PFSK-1 (cell line): Measurements from ENCODE around the gene LIX1.

ENCODE experiments used
- SIN3A ChIP-seq: IDR thresholded peaks from 2 replicates; pipeline ENCODE4 v1.6.1; 2012; ENCODE audit warnings: mild to moderate bottlenecking, low read length, moderate library complexity, borderline replicate concordance; ENCODE audit not compliant: insufficient read depth
- TF ChIP-seq, protein P1 (sequence below), 2 experiments: IDR thresholded peaks; 2 replicates each; pipeline versions ENCODE4 v1.6.1 to v1.8.0; 2011 to 2012; ENCODE audit warnings: low read depth in 2 of 2, low read length in 2 of 2, control low read depth in 1 of 2, inconsistent platforms in 1 of 2, mild to moderate bottlenecking in 1 of 2, moderate library complexity in 1 of 2; ENCODE audit not compliant: insufficient read depth in 1 of 2

DNA sequence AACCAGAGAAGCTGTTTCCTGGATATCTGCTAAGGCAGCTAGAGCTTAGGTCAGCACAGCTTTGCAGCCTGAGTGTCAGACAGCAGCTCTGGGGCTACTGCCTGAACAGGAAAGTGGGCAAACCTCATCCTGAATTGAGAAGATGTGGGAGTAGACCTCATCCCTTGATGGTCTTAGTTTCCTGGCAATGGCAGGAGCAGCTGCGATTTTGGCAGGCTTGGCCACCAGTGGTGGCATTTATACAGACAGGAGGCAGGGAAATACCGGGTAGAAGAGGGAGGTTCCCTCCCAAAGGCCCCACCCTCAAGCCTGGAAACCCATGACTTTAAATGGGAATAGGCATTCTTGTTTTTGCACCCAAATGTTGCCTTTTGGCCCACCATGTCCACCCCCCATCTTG lies 69.7 kb downstream of the LIX1 start:
- TF ChIP-seq SIN3A: no peak
- TF ChIP-seq, protein P1, sequence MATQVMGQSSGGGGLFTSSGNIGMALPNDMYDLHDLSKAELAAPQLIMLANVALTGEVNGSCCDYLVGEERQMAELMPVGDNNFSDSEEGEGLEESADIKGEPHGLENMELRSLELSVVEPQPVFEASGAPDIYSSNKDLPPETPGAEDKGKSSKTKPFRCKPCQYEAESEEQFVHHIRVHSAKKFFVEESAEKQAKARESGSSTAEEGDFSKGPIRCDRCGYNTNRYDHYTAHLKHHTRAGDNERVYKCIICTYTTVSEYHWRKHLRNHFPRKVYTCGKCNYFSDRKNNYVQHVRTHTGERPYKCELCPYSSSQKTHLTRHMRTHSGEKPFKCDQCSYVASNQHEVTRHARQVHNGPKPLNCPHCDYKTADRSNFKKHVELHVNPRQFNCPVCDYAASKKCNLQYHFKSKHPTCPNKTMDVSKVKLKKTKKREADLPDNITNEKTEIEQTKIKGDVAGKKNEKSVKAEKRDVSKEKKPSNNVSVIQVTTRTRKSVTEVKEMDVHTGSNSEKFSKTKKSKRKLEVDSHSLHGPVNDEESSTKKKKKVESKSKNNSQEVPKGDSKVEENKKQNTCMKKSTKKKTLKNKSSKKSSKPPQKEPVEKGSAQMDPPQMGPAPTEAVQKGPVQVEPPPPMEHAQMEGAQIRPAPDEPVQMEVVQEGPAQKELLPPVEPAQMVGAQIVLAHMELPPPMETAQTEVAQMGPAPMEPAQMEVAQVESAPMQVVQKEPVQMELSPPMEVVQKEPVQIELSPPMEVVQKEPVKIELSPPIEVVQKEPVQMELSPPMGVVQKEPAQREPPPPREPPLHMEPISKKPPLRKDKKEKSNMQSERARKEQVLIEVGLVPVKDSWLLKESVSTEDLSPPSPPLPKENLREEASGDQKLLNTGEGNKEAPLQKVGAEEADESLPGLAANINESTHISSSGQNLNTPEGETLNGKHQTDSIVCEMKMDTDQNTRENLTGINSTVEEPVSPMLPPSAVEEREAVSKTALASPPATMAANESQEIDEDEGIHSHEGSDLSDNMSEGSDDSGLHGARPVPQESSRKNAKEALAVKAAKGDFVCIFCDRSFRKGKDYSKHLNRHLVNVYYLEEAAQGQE (IDR thresholded peaks at IDR 0.05; ENCODE audit: insufficient read depth in 1 of 2, low read depth in 2 of 2, low read length in 2 of 2): no peak
